Measurements from ENCODE around the gene PTPRK.

The PTPRK gene

GRCh38 chr6:128208851-128209580 lies 311.4 kb downstream of the PTPRK start:
- peak; percentile 41 for DNase-seq (ENCODE audit: low read depth, low spot score)
- in situ Hi-C loops (cut with HindIII; ENCODE audit: low sequenced_read_pairs), result no loop called here

DNA sequence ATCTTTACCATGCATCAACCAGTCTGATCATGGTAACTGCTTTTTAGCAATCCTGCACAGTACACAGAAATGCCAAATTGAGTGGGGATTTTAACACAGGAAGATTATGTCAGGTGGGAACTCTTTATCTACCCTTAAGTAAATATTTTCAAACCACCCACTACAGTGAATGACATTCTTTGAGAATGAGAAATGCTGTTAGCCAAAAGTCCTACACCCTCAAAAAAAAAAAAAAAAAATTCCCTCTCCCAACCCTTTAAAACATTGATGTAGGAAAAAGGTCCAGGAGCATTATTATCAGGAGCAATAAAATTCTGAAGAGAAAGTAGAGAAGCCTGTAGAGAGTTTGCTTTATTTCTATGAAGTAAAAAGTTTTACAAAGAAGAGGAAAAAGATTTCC lies 312.3 kb downstream of the PTPRK start:
- TF ChIP-seq, protein P1, sequence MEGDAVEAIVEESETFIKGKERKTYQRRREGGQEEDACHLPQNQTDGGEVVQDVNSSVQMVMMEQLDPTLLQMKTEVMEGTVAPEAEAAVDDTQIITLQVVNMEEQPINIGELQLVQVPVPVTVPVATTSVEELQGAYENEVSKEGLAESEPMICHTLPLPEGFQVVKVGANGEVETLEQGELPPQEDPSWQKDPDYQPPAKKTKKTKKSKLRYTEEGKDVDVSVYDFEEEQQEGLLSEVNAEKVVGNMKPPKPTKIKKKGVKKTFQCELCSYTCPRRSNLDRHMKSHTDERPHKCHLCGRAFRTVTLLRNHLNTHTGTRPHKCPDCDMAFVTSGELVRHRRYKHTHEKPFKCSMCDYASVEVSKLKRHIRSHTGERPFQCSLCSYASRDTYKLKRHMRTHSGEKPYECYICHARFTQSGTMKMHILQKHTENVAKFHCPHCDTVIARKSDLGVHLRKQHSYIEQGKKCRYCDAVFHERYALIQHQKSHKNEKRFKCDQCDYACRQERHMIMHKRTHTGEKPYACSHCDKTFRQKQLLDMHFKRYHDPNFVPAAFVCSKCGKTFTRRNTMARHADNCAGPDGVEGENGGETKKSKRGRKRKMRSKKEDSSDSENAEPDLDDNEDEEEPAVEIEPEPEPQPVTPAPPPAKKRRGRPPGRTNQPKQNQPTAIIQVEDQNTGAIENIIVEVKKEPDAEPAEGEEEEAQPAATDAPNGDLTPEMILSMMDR (IDR thresholded peaks at IDR 0.05; ENCODE audit: low read depth, low read length), result no peak
- no peak overlapping the region for H3K4me3 ChIP-seq (ENCODE audit: low read depth, low read length)
- peak; percentile 44 for DNase-seq (ENCODE audit: low read depth, low spot score)
- in situ Hi-C loops (cut with HindIII; ENCODE audit: low sequenced_read_pairs), result no loop called here

More at GRCh38 chr6:128208851-128209580, 311.4 kb downstream of the PTPRK start:
- TF ChIP-seq, protein P1 (IDR thresholded peaks at IDR 0.05; ENCODE audit: low read depth, low read length), result no peak
- no peak overlapping the region for H3K4me3 ChIP-seq (ENCODE audit: low read depth, low read length)

GRCh38 chr6:128206610-128207426 lies 313.6 kb downstream of the PTPRK start:
- DNase-seq (ENCODE audit: low read depth, low spot score), result no peak
- TF ChIP-seq, protein P1 (IDR thresholded peaks at IDR 0.05; ENCODE audit: low read depth, low read length), result no peak
- no peak overlapping the region for H3K4me3 ChIP-seq (ENCODE audit: low read depth, low read length)
- in situ Hi-C loops (cut with HindIII; ENCODE audit: low sequenced_read_pairs), result no loop called here

- DNase-seq (ENCODE audit: low read depth, low spot score), result peak; percentile 7
- in situ Hi-C loops (cut with HindIII; ENCODE audit: low sequenced_read_pairs), result no loop called here
- TF ChIP-seq, protein P1 (IDR thresholded peaks at IDR 0.05; ENCODE audit: low read depth, low read length), result no peak
- H3K4me3 ChIP-seq (ENCODE audit: low read depth, low read length), result no peak overlapping the region
Measured at GRCh38 chr6:128204616-128205015, 315.8 kb downstream of the PTPRK start.

GRCh38 chr6:128202169-128202765 lies 318.1 kb downstream of the PTPRK start:
- no peak for DNase-seq (ENCODE audit: low read depth, low spot score)
- in situ Hi-C loops (cut with HindIII; ENCODE audit: low sequenced_read_pairs), result no loop called here
- no peak overlapping the region for H3K4me3 ChIP-seq (ENCODE audit: low read depth, low read length)
- TF ChIP-seq, protein P1 (IDR thresholded peaks at IDR 0.05; ENCODE audit: low read depth, low read length), result no peak

GRCh38 chr6:128200789-128201188 lies 319.6 kb downstream of the PTPRK start:
- H3K4me3 ChIP-seq (ENCODE audit: low read depth, low read length), result no peak overlapping the region
- TF ChIP-seq, protein P1 (IDR thresholded peaks at IDR 0.05; ENCODE audit: low read depth, low read length), result no peak
- no peak for DNase-seq (ENCODE audit: low read depth, low spot score)
- in situ Hi-C loops (cut with HindIII; ENCODE audit: low sequenced_read_pairs), result no loop called here
